Measurements from ENCODE around the gene PHOSPHO1.
"Not testable (repeated sequence)": the region's sequence is repeated elsewhere in the genome, so short reads cannot be mapped to it uniquely, and the experiment has no call there.

The PHOSPHO1 gene

GRCh38 chr17:49230636-49231562, at the start of gene PHOSPHO1 (continued):
- no peak for TF ChIP-seq TSHZ1 (tag by site-specific recombination; IDR thresholded peaks at IDR 0.05; ENCODE audit: borderline replicate concordance)

- POLR2A ChIA-PET = no interaction called here
- Histone ChIP-seq H3K9me3 (ENCODE audit: control insufficient read depth, insufficient read depth, low read depth, low read length) (no peaks in the 10 kb centered on the region; the same call in 1 of the 2 replicates), H3K27ac (ENCODE audit: extremely low read depth, low read depth, low read length) (no peak overlapping the region), H3K4me1 (ENCODE audit: control insufficient read depth, insufficient read depth, low read length) (no peaks in the 10 kb centered on the region), H3K4me3 (ENCODE audit: low read depth, low read length) (no peak overlapping the region), H3K36me3 (ENCODE audit: control insufficient read depth in 2 of 2, insufficient read depth in 1 of 2, low read length in 2 of 2) (no peaks in the 10 kb centered on the region)
- CTCF ChIA-PET = interaction anchor here (2.7 kb wide), 1 partner anchor 11 kb away, joined by 10 read pairs; no protein-coding TSS in a partner anchor
- TF ChIP-seq ZNF24 (tag by site-specific recombination; IDR thresholded peaks at IDR 0.05) = no peak
- no peak for TF ChIP-seq ZNF473 (tag by site-specific recombination; IDR thresholded peaks at IDR 0.05)
- no peak for TF ChIP-seq ZNF350 (tag by site-specific recombination; IDR thresholded peaks at IDR 0.05)
These were observed 49.5 kb upstream of the PHOSPHO1 start for GRCh38 chr17:49280061-49280460.

- H3K4me1 ChIP-seq (ENCODE audit: control insufficient read depth, insufficient read depth, low read length); POLR2A ChIA-PET; H3K36me3 ChIP-seq (ENCODE audit: control insufficient read depth in 2 of 2, insufficient read depth in 1 of 2, low read length in 2 of 2); H3K9me3 ChIP-seq (ENCODE audit: control insufficient read depth, insufficient read depth, low read depth, low read length); H3K4me3 ChIP-seq (ENCODE audit: low read depth, low read length); H3K27ac ChIP-seq (ENCODE audit: extremely low read depth, low read depth, low read length): not testable (repeated sequence)
- CTCF ChIA-PET = interaction anchor here (2.7 kb wide), 1 partner anchor 11 kb away, joined by 10 read pairs; no protein-coding TSS in a partner anchor
- TF ChIP-seq ZNF121 (tag by site-specific recombination; IDR thresholded peaks at IDR 0.05) = 0 out of 2 replicates have a peak, but pooled peaks have one; percentile 14
- peak; percentile 67 for TF ChIP-seq OSR2 (tag by site-specific recombination; IDR thresholded peaks at IDR 0.05)
These were observed 48.9 kb upstream of the PHOSPHO1 start for GRCh38 chr17:49279263-49280015.

GRCh38 chr17:49278076-49278475, 47.5 kb upstream of the PHOSPHO1 start:
- no peak overlapping the region for H3K4me3 ChIP-seq (ENCODE audit: low read depth, low read length)
- ChIA-PET POLR2A (no interaction called here), CTCF (interaction anchor here (0.5 to 2.7 kb wide), 2 partner anchors 9 to 13 kb away, joined by 5 to 10 read pairs; no protein-coding TSS in a partner anchor)
- no peaks in the 10 kb centered on the region; the same call in 1 of the 2 replicates for H3K9me3 ChIP-seq (ENCODE audit: control insufficient read depth, insufficient read depth, low read depth, low read length)
- H3K27ac ChIP-seq (ENCODE audit: extremely low read depth, low read depth, low read length) = no peak overlapping the region
- no peaks in the 10 kb centered on the region for H3K4me1 ChIP-seq (ENCODE audit: control insufficient read depth, insufficient read depth, low read length)
- H3K36me3 ChIP-seq (ENCODE audit: control insufficient read depth in 2 of 2, insufficient read depth in 1 of 2, low read length in 2 of 2) = no peaks in the 10 kb centered on the region
- TF ChIP-seq ATF2 (tag by site-specific recombination; IDR thresholded peaks at IDR 0.05; ENCODE audit: low read depth) (no peak), ZNF341 (tag by site-specific recombination; IDR thresholded peaks at IDR 0.05; ENCODE audit: low read depth) (no peak), ZNF23 (tag by site-specific recombination; IDR thresholded peaks at IDR 0.05; ENCODE audit: borderline replicate concordance) (no peak), ZNF280D (tag by site-specific recombination; IDR thresholded peaks at IDR 0.05) (no peak), HOXD13 (CRISPR knock-in tag; IDR thresholded peaks at IDR 0.05; ENCODE audit: borderline replicate concordance) (no peak), ZNF610 (tag by site-specific recombination; IDR thresholded peaks at IDR 0.05; ENCODE audit: borderline replicate concordance) (no peak), ZNF211 (tag by site-specific recombination; IDR thresholded peaks at IDR 0.05; ENCODE audit: low read depth) (no peak), SALL2 (tag by site-specific recombination; IDR thresholded peaks at IDR 0.05; ENCODE audit: borderline replicate concordance) (no peak)

All from HEK293 (cell line).